Smooth muscle cell (in vitro differentiated cells): ENCODE measurements around the gene RAN. TPM values are rescaled to one million over a fixed set of nuclear protein-coding genes. Genes with fewer than 3 reads are reported as not detected.

Experiments used
- DNase-seq: peaks from one replicate; lab custom pipeline; 2025; ENCODE audit not compliant: unreplicated experiment; lab: John Stamatoyannopoulos, UW
- H2AFZ ChIP-seq: fragments of 200-600 bp; sonication (generic); 2 replicates; pipeline ENCODE4 v1.6.0; 2016; ENCODE audit warnings: antibody characterized with exemption, low read depth, mild to moderate bottlenecking
- H3F3A ChIP-seq: fragments of 200-600 bp; sonication (generic); 2 replicates; pipeline ENCODE4 v1.6.0; 2017; ENCODE audit warnings: antibody characterized with exemption, low read depth
- H3K27ac ChIP-seq: fragments of 200-600 bp; sonication (generic); 2 replicates; pipeline ENCODE4 v1.5.1; 2016; ENCODE audit warnings: low read depth, mild to moderate bottlenecking
- H3K27me3 ChIP-seq: fragments of 200-600 bp; sonication (generic); 2 replicates; pipeline ENCODE4 v1.6.1; 2016; ENCODE audit warnings: low read depth, mild to moderate bottlenecking
- H3K36me3 ChIP-seq: fragments of 200-600 bp; sonication (generic); 2 replicates; pipeline ENCODE4 v1.5.1; 2016; ENCODE audit warnings: low read depth
- H3K4me1 ChIP-seq: fragments of 200-600 bp; sonication (generic); 2 replicates; pipeline ENCODE4 v1.5.1; 2016; ENCODE audit warnings: low read depth
- H3K4me2 ChIP-seq: fragments of 200-600 bp; sonication (generic); 2 replicates; pipeline ENCODE4 v1.6.0; 2016; ENCODE audit warnings: mild to moderate bottlenecking
- H3K4me3 ChIP-seq: fragments of 200-600 bp; sonication (generic); 2 replicates; pipeline ENCODE4 v1.5.1; 2016; ENCODE audit warnings: mild to moderate bottlenecking
- H3K79me2 ChIP-seq: fragments of 200-600 bp; sonication (generic); 2 replicates; pipeline ENCODE4 v1.6.0; 2016; ENCODE audit warnings: low read depth, mild to moderate bottlenecking
- H3K9ac ChIP-seq: fragments of 200-600 bp; sonication (generic); 2 replicates; pipeline ENCODE4 v1.6.0; 2016; ENCODE audit warnings: low read depth
- H3K9me3 ChIP-seq: fragments of 200-600 bp; sonication (generic); replicated peaks from 2 replicates; pipeline ENCODE4 v1.5.1; 2016; ENCODE audit warnings: low read depth
- H4K20me1 ChIP-seq: fragments of 200-600 bp; sonication (generic); 2 replicates; pipeline ENCODE4 v1.6.0; 2016; ENCODE audit warnings: low read depth
- WGBS: methylation state at CpG from one replicate; pipeline ENCODE4 v1.1.7; 2016; ENCODE audit warnings: low lambda C conversion rate; 5-methylcytosine and 5-hydroxymethylcytosine counted together
- polyA plus RNA-seq: library from polyadenylated mRNA; unstranded; fragments of >200 nt; fragmentation: Nextera tagmentation; extraction: Ambion mirVana; gene quantifications from 2 replicates; pipeline ENCODE4 v1.2.1, GENCODE V29; 2016
- total RNA-seq: library from RNA; depleted of rRNA; stranded (reverse); fragments of >200 nt; gene quantifications from 2 replicates; pipeline ENCODE4 v1.2.3, GENCODE V29; 2014
- TF ChIP-seq, protein P1 (sequence below): fragments of 200-600 bp; sonication (generic); IDR thresholded peaks from 2 replicates; pipeline ENCODE4 v1.5.1; 2017; ENCODE audit warnings: borderline replicate concordance, mild to moderate bottlenecking, antibody characterized with exemption; ENCODE audit not compliant: insufficient read depth, poor library complexity, severe bottlenecking

Gene RAN
- total and polyA plus RNA-seq, 2 experiments from 2014 or later: 367 to 595 TPM

DNA sequence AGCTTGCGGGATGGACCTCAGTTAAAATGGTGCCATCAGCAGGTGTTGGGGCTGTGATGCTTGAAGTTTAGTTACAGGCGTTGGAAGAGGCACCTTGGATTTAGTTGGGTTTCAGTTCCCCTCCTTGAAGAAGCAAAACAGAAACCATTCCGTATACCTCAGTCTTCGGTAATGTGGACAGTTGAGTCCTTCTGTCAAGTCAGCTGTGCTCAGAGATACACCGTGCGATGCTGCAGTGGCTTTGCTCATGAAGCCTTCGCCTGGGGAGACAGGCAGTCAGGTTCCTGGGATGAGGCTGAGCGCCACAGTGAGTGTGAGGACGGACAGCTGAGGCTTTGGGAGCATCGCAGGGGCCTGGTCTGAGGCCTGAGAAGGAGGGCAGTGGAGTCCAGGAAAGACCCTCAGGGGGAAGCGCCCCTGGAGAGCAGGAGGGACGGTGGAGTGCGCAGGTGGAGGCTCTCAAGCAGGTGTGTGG lies 7.4 kb downstream of the RAN start:
- Histone ChIP-seq H3F3A (peaks cover 35% of the 10 kb centered on the region), H3K4me2 (no peak overlapping the region), H3K9ac (no peak overlapping the region), H4K20me1 (peaks cover 43% of the 10 kb centered on the region), H3K27me3 (no peaks in the 10 kb centered on the region), H3K4me1 (peaks cover 9% of the 10 kb centered on the region), H3K36me3 (peaks cover 29% of the 10 kb centered on the region), H3K9me3 (no peaks in the 10 kb centered on the region), H3K4me3 (no peak overlapping the region), H3K27ac (no peak overlapping the region), H2AFZ (no peak overlapping the region), H3K79me2 (peaks cover 6% of the 10 kb centered on the region)
- DNase-seq: no peak
- 89% methylated on average over 13 of the region's 13 CpGs for WGBS
- TF ChIP-seq, protein P1, sequence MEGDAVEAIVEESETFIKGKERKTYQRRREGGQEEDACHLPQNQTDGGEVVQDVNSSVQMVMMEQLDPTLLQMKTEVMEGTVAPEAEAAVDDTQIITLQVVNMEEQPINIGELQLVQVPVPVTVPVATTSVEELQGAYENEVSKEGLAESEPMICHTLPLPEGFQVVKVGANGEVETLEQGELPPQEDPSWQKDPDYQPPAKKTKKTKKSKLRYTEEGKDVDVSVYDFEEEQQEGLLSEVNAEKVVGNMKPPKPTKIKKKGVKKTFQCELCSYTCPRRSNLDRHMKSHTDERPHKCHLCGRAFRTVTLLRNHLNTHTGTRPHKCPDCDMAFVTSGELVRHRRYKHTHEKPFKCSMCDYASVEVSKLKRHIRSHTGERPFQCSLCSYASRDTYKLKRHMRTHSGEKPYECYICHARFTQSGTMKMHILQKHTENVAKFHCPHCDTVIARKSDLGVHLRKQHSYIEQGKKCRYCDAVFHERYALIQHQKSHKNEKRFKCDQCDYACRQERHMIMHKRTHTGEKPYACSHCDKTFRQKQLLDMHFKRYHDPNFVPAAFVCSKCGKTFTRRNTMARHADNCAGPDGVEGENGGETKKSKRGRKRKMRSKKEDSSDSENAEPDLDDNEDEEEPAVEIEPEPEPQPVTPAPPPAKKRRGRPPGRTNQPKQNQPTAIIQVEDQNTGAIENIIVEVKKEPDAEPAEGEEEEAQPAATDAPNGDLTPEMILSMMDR: no peak

- 88% methylated on average over 17 of the region's 17 CpGs for WGBS
- H2AFZ ChIP-seq: no peak overlapping the region
- TF ChIP-seq, protein P1: no peak
- no peak overlapping the region for H3K9ac ChIP-seq
- peaks cover 3% of the 10 kb centered on the region for H3K4me1 ChIP-seq
- H3K79me2 ChIP-seq: peaks cover under 1% of the 10 kb centered on the region
- no peak overlapping the region for H3K4me3 ChIP-seq
- H3K4me2 ChIP-seq: no peak overlapping the region
- peaks cover 28% of the 10 kb centered on the region for H3F3A ChIP-seq
- DNase-seq: no peak
- H4K20me1 ChIP-seq: peaks cover 36% of the 10 kb centered on the region
- no peak overlapping the region for H3K27ac ChIP-seq
- H3K36me3 ChIP-seq: peaks cover 23% of the 10 kb centered on the region
- H3K27me3 ChIP-seq: no peaks in the 10 kb centered on the region
- no peaks in the 10 kb centered on the region for H3K9me3 ChIP-seq
Observed at GRCh38 chr12:130879781-130880389, 8.0 kb downstream of the RAN start.

DNA sequence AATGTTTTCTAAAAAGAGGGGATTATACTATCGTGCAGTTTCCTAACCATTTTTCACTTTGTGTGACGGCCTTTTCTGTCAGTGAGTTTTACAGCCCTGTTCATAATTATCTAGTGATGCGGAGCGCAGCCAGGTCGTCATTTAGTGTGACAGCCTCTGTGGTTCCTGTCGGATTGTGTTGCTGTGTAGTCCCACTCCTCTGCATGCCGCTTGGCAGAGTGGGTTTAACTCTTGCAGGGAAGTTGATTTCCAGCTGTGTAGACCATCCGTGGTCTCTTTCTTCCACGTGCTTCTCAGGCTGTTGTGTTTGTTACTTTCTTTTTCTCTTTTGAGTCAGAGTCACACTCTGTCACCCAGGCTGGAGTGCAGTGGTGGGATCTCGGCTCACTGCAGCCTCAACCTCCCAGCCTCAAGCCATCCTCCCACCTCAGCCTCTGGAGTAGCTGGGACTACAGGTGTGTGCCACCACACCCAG lies 8.6 kb downstream of the RAN start:
- H2AFZ ChIP-seq: no peak overlapping the region
- no peaks in the 10 kb centered on the region for H3K27me3 ChIP-seq
- H3K4me2 ChIP-seq: no peak overlapping the region
- H3K27ac ChIP-seq: no peak overlapping the region
- H3K9me3 ChIP-seq: no peaks in the 10 kb centered on the region
- H3K4me3 ChIP-seq: no peak overlapping the region
- H4K20me1 ChIP-seq: peaks cover 31% of the 10 kb centered on the region
- H3K9ac ChIP-seq: no peak overlapping the region
- no peaks in the 10 kb centered on the region for H3K4me1 ChIP-seq
- H3K36me3 ChIP-seq: peaks cover 18% of the 10 kb centered on the region
- H3F3A ChIP-seq: peaks cover 23% of the 10 kb centered on the region
- WGBS: 77% methylated on average over 10 of the region's 10 CpGs
- TF ChIP-seq, protein P1: no peak
- DNase-seq: no peak
- no peaks in the 10 kb centered on the region for H3K79me2 ChIP-seq

- H3K4me3 ChIP-seq: no peak overlapping the region
- H2AFZ ChIP-seq: no peak overlapping the region
- no peak overlapping the region for H3K9ac ChIP-seq
- H3K79me2 ChIP-seq: no peaks in the 10 kb centered on the region
- H4K20me1 ChIP-seq: peaks cover 25% of the 10 kb centered on the region
- WGBS: 97% methylated on average over 5 of the region's 5 CpGs
- H3K27ac ChIP-seq: no peak overlapping the region
- peaks cover 12% of the 10 kb centered on the region for H3K36me3 ChIP-seq
- H3F3A ChIP-seq: peaks cover 18% of the 10 kb centered on the region
- H3K9me3 ChIP-seq: no peaks in the 10 kb centered on the region
- TF ChIP-seq, protein P1: no peak
- no peak overlapping the region for H3K4me2 ChIP-seq
- H3K27me3 ChIP-seq: no peaks in the 10 kb centered on the region
- DNase-seq: no peak
- no peaks in the 10 kb centered on the region for H3K4me1 ChIP-seq
Observed at GRCh38 chr12:130881046-130881445, 9.2 kb downstream of the RAN start.
